ENCODE results near the gene PTPRC. TPM values are rescaled to one million over a fixed set of nuclear protein-coding genes. Genes with fewer than 3 reads are reported as not detected.

The PTPRC gene
- total and polyA plus RNA-seq, 2 donors (not counting 3 experiments of a cell fraction or from before 2014, with no cell fraction given), result not detected

DNA sequence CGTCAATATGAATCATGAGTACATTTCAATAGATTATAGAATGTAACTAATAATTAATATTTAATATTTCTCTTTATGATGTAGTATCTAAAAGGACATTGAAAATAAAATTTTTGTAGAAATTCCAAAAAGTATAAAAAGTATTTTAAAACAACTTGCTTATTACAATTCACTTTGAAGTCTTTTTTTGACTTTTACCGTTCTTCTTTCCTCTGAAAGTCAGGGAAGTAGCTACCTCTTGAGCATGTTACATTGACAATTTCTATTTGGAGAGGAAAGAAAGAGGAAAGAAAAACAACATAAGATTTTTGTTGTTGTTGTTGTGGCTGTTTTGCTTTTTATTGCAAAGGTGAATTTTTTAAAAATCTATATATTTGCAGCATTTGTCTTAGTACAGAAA is 1.3 kb downstream of the PTPRC start:
- H3K27me3 ChIP-seq (ENCODE audit: control insufficient read depth in 2 of 2, insufficient read depth in 2 of 2, low read length in 2 of 2), result no peaks in the 10 kb centered on the region
- no peak overlapping the region for H3K4me2 ChIP-seq (ENCODE audit: insufficient read depth, low read length)
- FAIRE-seq, result no peak
- CTCF ChIA-PET, result no interaction called here
- no peak overlapping the region for H3K27ac ChIP-seq (ENCODE audit: insufficient read depth, low read depth, low read length)
- intact Hi-C loops (cut with micrococcal nuclease), result no loop called here
- H3K36me3 ChIP-seq (ENCODE audit: control insufficient read depth in 2 of 2, extremely low read depth in 1 of 2, insufficient read depth in 2 of 2, low read length in 2 of 2), result no peaks in the 10 kb centered on the region
- no peak for TF ChIP-seq POLR2AphosphoS5 (IDR thresholded peaks at IDR 0.05; ENCODE audit: insufficient read depth, low read depth, low read length)
- no peak for TF ChIP-seq GATA2 (IDR thresholded peaks at IDR 0.05; ENCODE audit: insufficient read depth, insufficient read length, low read depth, low read length)
- no peak for TF ChIP-seq MYC (IDR thresholded peaks at IDR 0.05; ENCODE audit: low read depth, low read length)
- TF ChIP-seq EZH2 (IDR thresholded peaks at IDR 0.05; ENCODE audit: borderline replicate concordance, low read depth, low read length, severe bottlenecking), result no peak
- no peak for TF ChIP-seq CTCF (IDR thresholded peaks at IDR 0.05; ENCODE audit: extremely low read depth in 1 of 2, insufficient read depth in 1 of 2, low read depth in 1 of 2, low read length in 2 of 2)
- no peak for TF ChIP-seq MAX (IDR thresholded peaks at IDR 0.05; ENCODE audit: insufficient read depth, insufficient read length)
- no peak for TF ChIP-seq FOS (IDR thresholded peaks at IDR 0.05; ENCODE audit: borderline replicate concordance, insufficient read depth, low read length)
- no peak for TF ChIP-seq POLR2A (IDR thresholded peaks at IDR 0.05; ENCODE audit: low read depth, low read length)
- no peak for TF ChIP-seq JUN (IDR thresholded peaks at IDR 0.05; ENCODE audit: borderline replicate concordance, insufficient read depth, insufficient read length, low read depth)
- H4K20me1 ChIP-seq (replicated peaks; ENCODE audit: control insufficient read depth, extremely low read depth, insufficient read depth, low read length), result no peaks in the 10 kb centered on the region
- POLR2A ChIA-PET, result no interaction called here
- no peaks in the 10 kb centered on the region for H3K9me1 ChIP-seq (replicated peaks; ENCODE audit: control insufficient read depth, extremely low read depth, insufficient read depth, low read length)
- H3K9me3 ChIP-seq (replicated peaks; ENCODE audit: control insufficient read depth, insufficient read depth, low read length), result no peaks in the 10 kb centered on the region
- no TSS peak for BruUV-seq (replicated peaks)
- H3K79me2 ChIP-seq (ENCODE audit: control insufficient read depth, insufficient read depth, low read length), result no peaks in the 10 kb centered on the region
- peaks cover 8% of the 10 kb centered on the region for H3K4me1 ChIP-seq (ENCODE audit: control insufficient read depth, extremely low read depth, insufficient read depth, low read length)
- no peak overlapping the region for H3K9ac ChIP-seq (replicated peaks; ENCODE audit: extremely low read depth, insufficient read depth, low read length)
- H2AFZ ChIP-seq (ENCODE audit: low read depth, low read length), result no peak overlapping the region
- DNase-seq (ENCODE audit: low read depth, low spot score), result no peak
- dilution Hi-C loops (cut with MboI; ENCODE audit: extremely low pct_ligation_motif_present, low sequenced_read_pairs), result no loop called here
- no peak overlapping the region for H3K4me3 ChIP-seq (replicated peaks in 1 of 3; ENCODE audit: insufficient read depth in 1 of 3, low read depth in 1 of 3, low read length in 3 of 3)
